IgD-negative memory B cell (primary cell): ENCODE data around the gene SYN1. TPM values are rescaled to one million over a fixed set of nuclear protein-coding genes. Genes with fewer than 3 reads are reported as not detected.

Experiments used
- H3K27ac Mint-ChIP-seq, 3 donors: one replicate each; pipeline ENCODE4 v1.8.0; 2020 to 2022; ENCODE audit warnings: mild to moderate bottlenecking in 3 of 3, mixed read lengths in 3 of 3, moderate library complexity in 1 of 3
- H3K27me3 Mint-ChIP-seq: one replicate; pipeline ENCODE4 v1.8.0; 2021; ENCODE audit warnings: mixed read lengths
- H3K36me3 Mint-ChIP-seq: one replicate; pipeline ENCODE4 v1.8.0; 2020; ENCODE audit warnings: mild to moderate bottlenecking, mixed read lengths
- H3K4me1 Mint-ChIP-seq, 3 donors: one replicate each; pipeline ENCODE4 v1.8.0; 2020 to 2022; ENCODE audit warnings: mixed read lengths in 3 of 3, mild to moderate bottlenecking in 1 of 3
- H3K4me3 Mint-ChIP-seq, 4 donors: one replicate each; pipeline ENCODE4 v1.8.0; 2020 to 2022; ENCODE audit warnings: mild to moderate bottlenecking in 4 of 4, mixed read lengths in 4 of 4, moderate library complexity in 3 of 4
- H3K9me3 Mint-ChIP-seq, 3 donors: one replicate each; pipeline ENCODE4 v1.8.0; 2020 to 2021; ENCODE audit warnings: mixed read lengths in 3 of 3, mild to moderate bottlenecking in 1 of 3
- polyA plus RNA-seq: library from polyadenylated mRNA; unstranded; fragments of 300-500 nt; fragmentation: Illumina TruSeq; gene quantifications from one replicate; pipeline ENCODE4 v1.2.3, GENCODE V29; 2021

The SYN1 gene
- polyA plus RNA-seq, 1 donor from 2014 or later: not detected

DNA sequence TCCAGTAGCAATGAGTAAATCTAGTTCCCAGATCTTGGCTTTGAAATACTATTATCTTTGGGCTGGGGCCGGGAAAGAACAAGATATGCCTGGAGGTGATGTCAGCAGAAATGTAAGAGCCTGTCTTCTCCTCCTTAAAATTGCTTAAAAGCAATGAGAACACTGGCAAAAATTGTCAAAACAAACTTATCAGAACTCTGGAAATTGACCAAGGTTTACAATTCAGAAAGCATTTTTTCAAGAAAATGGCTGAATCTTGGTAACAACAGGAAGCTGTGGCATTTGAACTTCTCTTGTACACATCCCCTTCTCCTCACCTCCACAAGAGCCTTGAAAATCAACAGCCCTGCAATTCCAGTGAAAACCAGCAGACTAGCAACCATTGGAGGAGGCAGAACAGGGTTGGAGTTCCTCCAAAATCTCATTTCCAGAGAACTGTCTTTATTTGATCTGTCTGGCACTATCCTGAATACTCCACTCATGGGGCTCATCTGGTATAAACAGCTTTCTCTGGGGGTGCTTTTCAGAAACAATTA, 23.9 kb downstream of the SYN1 start:
- Mint-ChIP-seq H3K4me3 (no peak overlapping the region), H3K27me3 (no peaks in the 10 kb centered on the region), H3K9me3 (peaks cover 6 to 35% (median 12%) of the 10 kb centered on the region in 3 donors), H3K4me1 (no peaks in the 10 kb centered on the region), H3K36me3 (peaks cover 2% of the 10 kb centered on the region), H3K27ac (no peak overlapping the region)

DNA sequence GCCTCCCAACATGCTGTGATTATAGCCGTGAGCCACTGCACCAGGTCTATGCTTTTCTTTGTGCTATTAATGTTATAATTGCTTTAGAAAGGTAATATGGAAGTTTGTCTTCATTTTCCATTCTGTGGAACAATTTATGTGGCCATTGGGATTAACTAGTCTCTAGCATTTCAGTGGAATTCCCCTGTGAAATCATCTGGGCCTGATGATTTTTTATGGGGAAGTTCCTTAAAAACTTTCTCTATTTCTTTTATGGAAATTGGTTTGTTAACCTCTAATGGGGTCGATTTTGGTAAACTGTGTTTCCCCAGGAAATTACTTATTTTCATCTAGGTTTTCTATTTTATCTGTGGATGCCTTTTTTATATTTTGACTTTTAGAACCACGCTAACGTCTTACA, 26.1 kb downstream of the SYN1 start:
- Mint-ChIP-seq H3K4me3 (no peak overlapping the region), H3K9me3 (peaks cover 6 to 22% (median 8%) of the 10 kb centered on the region in 3 donors), H3K27me3 (no peaks in the 10 kb centered on the region), H3K36me3 (peaks cover 2% of the 10 kb centered on the region), H3K4me1 (no peaks in the 10 kb centered on the region), H3K27ac (no peak overlapping the region)

DNA sequence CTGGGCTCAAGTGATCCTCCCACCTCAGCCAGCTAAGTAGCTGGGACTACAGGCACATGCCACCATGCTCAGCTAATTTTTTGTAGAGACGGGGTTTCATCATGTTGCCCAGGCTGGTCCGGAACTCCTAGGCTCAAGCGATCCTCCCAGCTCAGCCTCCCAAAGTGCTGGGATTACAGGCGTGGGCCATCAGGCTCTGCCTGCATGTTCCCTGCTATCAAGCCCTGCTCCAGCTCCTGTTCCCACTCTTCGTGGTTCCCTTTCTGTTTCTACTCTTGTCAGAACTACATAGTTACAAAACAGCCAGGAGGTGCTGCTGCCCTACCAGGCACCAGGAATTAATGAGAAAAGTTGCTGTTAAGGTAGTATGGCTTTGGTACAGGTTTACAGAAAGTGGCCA, 28.7 kb downstream of the SYN1 start:
- Mint-ChIP-seq H3K27me3 (peaks cover 2% of the 10 kb centered on the region), H3K4me1 (no peaks in the 10 kb centered on the region), H3K36me3 (no peaks in the 10 kb centered on the region), H3K9me3 (peaks cover 0 to 5% (median 2%) of the 10 kb centered on the region in 3 donors), H3K4me3 (no peak overlapping the region), H3K27ac (no peak overlapping the region)

DNA sequence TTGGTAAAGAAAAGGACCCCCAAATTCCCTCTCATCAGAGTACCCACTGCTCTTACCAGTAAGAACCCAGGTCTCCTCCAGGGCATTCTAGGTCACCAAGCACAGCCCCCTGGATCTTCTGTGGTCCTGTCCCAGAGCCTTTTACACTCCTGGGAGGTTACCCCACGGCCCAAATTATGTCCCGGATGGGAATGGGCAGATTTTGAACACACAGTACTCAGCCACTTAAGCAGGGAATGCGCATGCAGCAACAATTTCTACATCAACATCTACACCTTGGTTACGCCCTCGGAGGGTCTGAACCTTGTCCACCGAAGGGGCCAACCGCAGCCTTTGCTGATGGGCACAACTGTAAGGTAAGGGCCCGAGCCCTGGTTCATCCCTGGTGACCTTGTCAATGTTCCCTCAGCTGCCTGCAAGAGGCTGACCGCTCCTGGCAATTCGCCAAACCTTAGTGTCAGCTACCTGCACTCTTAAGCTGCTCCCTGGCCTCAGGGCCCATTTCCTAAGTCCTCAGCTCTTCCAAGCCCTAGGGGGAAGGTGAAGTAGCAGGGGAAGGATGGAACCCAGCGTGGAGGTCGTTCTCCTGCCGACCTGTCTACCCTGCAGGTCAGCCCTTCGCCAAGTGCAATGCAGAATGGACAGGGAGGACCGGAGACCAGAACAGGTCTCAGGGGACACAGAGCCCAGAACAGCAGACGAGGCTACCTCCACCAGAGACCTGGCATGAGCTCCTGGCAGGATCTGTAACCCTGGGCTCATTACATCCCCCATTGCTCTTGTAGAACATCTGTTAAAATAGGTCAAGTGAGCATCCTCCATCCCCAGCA, 31.5 kb downstream of the SYN1 start:
- Mint-ChIP-seq H3K4me1 (no peaks in the 10 kb centered on the region), H3K36me3 (no peaks in the 10 kb centered on the region), H3K9me3 (peaks cover 0 to 3% (median 0%) of the 10 kb centered on the region in 3 donors), H3K27me3 (peaks cover 2% of the 10 kb centered on the region), H3K4me3 (no peak overlapping the region), H3K27ac (no peak overlapping the region)

DNA sequence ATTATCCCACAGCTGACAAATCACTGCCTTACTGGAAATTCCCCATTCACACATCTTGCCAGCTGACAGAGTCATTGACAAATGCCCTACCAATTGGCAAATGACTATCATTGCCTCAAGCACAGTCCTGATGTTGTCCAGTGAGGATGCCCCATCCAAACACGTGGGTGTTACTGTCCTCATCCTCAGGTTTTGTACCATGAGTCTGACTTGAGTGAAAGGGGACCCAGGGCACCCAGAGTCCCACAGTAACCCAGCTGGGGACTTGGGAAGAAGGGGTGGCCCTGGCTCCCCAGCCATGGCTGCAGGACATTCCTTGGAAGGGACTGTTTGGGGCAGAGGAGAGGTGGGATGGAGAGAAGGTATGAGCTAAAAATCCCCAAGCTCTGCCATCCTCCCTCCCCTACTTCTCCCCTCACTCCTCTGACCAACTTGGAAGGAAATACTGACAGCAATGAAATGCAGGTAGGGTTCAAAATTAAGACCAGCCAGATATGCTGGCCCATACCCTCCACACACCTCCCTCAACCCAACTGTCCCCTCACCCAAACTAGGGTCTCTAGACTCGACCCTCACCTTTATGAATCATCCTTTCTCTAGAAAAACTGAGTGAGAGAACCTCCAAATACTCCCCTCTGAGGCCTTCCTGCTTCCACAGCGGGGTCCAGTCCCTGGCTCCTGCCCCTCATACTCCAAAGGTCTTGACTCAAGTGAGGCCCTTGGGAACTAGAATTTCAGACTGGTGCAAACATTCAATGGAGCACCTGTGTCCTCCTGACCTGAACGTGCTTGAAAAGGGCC, 32.4 kb downstream of the SYN1 start:
- Mint-ChIP-seq H3K36me3 (no peaks in the 10 kb centered on the region), H3K4me3 (no peak overlapping the region), H3K27ac (peak overlapping the region in 1 of 3 donors; percentile 43), H3K9me3 (peaks cover 0 to 3% (median 0%) of the 10 kb centered on the region in 3 donors), H3K27me3 (peaks cover 2% of the 10 kb centered on the region), H3K4me1 (no peaks in the 10 kb centered on the region)

DNA sequence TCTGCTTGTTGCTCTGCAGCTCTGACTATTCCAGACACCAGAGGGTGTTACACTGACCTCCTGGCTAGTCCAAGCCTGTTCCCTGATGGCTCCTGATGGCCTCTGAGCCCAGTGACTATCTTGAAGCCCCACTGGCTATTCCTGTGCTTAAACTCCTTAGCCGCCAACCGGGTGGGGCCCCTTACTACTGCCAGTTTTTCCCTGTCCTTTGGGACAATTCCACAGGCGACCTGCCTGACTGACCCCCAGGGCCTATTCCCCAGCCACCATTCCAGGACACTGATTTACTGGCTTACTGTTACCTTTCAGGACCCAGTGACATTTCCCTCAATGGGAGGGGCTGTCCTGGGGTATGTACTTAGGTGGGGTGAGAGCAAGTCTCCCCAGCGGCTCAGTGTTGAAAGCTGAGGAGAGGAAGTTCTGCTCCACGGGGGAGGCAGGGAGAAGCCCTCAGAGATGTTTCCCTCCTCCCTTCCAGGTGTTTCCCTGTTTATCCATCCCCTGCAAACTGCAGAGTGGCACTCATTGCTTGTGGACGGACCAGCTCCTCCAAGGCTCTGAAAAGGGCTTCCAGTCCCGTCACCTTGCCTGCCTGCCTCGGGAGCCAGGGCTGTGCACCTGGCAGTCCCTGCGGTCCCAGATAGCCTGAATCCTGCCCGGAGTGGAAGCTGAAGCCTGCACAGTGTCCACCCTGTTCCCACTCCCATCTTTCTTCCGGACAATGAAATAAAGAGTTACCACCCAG, 33.4 kb downstream of the SYN1 start:
- Mint-ChIP-seq H3K27me3 (peaks cover 2% of the 10 kb centered on the region), H3K4me1 (peaks cover 0 to 4% (median 3%) of the 10 kb centered on the region in 3 donors), H3K4me3 (no peak overlapping the region), H3K27ac (no peak overlapping the region), H3K36me3 (no peaks in the 10 kb centered on the region), H3K9me3 (peaks cover 0 to 3% (median 0%) of the 10 kb centered on the region in 3 donors)

DNA sequence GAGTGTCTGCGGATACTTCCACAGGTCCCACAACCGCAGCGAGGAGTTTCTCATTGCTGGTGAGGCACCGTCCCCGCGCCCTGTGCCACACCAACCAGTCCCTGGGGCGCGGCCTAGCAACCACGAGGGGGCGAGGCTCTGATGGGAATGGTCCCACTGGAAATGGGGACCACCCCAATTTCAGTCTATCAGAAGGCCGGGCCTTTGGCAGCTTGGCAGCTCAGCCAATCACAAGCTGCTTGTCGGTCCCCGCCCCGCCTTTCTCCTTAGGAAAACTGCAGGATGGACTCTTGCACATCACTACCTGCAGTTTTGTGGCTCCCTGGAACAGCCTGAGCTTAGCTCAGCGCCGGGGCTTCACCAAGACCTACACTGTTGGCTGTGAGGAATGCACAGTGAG, 34.4 kb downstream of the SYN1 start:
- no peaks in the 10 kb centered on the region for H3K36me3 Mint-ChIP-seq
- H3K27me3 Mint-ChIP-seq: peaks cover 2% of the 10 kb centered on the region
- peaks cover 0 to 3% (median 0%) of the 10 kb centered on the region in 3 donors for H3K9me3 Mint-ChIP-seq
- no peak overlapping the region for H3K4me3 Mint-ChIP-seq
- H3K4me1 Mint-ChIP-seq: peaks cover 0 to 4% (median 3%) of the 10 kb centered on the region in 3 donors
- no peak overlapping the region for H3K27ac Mint-ChIP-seq

DNA sequence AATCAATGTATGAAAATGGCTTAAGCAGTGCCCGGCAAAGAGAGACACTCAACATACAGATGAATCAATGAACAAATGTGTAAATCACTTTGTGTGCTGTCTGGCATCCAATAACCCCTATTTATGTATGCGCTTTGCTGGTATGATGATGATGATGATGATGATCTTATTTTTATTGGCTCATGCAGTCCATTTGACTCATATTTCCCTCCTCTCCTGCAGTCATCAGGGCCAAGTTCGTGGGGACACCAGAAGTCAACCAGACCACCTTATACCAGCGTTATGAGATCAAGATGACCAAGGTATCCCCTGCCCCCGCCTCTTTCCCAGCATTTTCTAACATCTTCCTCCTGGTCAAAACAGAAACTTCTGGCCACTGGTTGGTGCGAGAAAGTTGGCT, 34.9 kb downstream of the SYN1 start:
- Mint-ChIP-seq H3K27ac (no peak overlapping the region), H3K27me3 (peaks cover 2% of the 10 kb centered on the region), H3K4me1 (peaks cover 0 to 5% (median 4%) of the 10 kb centered on the region in 3 donors), H3K36me3 (no peaks in the 10 kb centered on the region), H3K9me3 (peaks cover 0 to 3% (median 0%) of the 10 kb centered on the region in 3 donors), H3K4me3 (no peak overlapping the region)

DNA sequence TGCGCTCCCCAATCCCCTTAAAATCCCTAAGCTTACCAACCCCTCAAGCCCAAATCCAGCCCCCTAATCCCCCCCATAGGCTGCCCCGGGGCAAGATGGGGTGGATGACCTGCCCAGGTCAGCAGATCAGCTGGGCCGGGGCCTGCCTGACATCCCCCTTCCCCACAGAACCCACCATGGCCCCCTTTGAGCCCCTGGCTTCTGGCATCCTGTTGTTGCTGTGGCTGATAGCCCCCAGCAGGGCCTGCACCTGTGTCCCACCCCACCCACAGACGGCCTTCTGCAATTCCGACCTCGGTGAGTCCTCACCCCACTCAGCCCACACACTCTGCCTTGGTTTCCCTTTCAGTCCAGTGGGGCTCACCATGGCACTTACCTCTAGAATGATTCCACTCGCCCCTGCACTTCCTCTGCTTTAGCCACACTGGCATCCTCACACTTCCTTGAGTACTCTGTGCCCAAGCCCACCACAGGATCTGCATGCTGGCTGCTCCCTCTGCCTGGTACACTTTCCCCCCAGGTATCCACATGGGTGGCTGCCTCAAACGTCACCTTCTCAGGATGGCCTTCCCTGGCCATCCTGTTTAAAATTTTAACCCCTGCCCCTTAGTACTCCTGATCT, 36.3 kb downstream of the SYN1 start:
- Mint-ChIP-seq H3K4me1 (peaks cover under 1 to 7% (median 6%) of the 10 kb centered on the region in 3 donors), H3K9me3 (peaks cover 0 to 3% (median 0%) of the 10 kb centered on the region in 3 donors), H3K4me3 (peak overlapping the region in 1 of 4 donors; percentile 69), H3K27me3 (peaks cover 8% of the 10 kb centered on the region), H3K36me3 (no peaks in the 10 kb centered on the region), H3K27ac (no peak overlapping the region)

DNA sequence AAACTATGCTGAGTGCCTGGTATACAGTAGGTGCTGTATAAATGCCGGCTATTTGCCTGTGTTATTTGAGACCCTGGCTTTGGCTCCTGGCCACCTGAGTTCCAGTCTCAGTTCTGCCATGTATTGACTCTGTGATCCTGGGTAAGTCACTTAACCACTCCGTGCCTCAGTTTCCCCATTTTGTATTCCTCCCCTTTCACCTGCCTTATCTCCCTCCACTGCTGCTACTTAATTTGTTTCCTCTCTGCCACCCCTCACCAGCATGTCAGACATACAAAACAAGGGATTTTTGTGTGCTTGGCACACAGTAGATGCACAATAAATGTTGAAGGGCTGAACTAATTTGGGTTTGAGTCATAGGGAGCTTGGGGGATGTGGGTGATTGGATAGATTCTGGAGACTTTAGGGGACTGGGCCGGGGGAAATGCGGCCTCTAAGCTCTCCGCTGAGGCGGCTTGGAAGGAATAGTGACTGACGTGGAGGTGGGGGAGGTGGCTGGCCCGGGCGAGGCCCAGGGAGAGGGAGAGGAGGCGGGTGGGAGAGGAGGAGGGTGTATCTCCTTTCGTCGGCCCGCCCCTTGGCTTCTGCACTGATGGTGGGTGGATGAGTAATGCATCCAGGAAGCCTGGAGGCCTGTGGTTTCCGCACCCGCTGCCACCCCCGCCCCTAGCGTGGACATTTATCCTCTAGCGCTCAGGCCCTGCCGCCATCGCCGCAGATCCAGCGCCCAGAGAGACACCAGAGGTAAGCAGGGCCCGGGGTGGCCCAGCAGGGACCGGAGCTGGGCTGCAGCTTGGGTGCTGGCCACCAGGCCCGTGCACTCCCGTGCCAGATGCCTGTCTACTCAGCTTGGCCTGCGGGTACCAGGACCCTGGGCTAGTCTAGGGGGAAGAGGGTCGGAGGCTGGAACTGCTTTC, 37.7 kb downstream of the SYN1 start, which contains the start of gene TIMP1:
TSS of gene TIMP1 (plus strand) at position 706 of the 917 bp plus-strand sequence. CDS start 980 bp downstream, outside the sequence.
- Mint-ChIP-seq H3K4me3 (peak within 1 kb of the TSS in 3 of 4 donors; percentile 39 to 81 (median 70)), H3K36me3 (no peaks in the 10 kb centered on the region), H3K27me3 (peaks cover 12% of the 10 kb centered on the region), H3K4me1 (peaks cover 5 to 9% (median 6%) of the 10 kb centered on the region in 3 donors), H3K27ac (no peak within 1 kb of the TSS), H3K9me3 (peaks cover 0 to 2% (median 0%) of the 10 kb centered on the region in 3 donors)

DNA sequence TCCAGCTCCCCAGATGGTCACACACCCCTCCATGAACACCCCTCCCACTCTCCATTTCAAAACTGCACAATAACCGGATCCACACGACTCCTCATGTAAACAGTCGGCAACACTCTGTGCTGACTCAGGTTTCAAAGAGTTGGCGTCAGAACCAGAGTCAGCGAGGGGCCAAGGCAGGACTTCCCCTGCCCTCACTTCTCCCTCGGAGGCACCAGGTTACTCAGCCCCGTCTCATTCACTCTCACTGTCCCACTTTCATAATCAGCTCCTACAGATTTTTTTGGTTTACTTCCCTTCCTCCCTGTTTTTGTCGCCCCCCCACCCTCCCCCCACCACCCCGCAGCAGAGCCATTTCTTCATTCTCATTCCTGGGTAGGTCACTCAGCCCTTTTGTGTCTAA, 40.1 kb downstream of the SYN1 start:
- Mint-ChIP-seq H3K9me3 (no peaks in the 10 kb centered on the region), H3K36me3 (no peaks in the 10 kb centered on the region), H3K4me1 (peaks cover 5 to 9% (median 6%) of the 10 kb centered on the region in 3 donors), H3K27ac (no peak overlapping the region), H3K27me3 (peaks cover 13% of the 10 kb centered on the region), H3K4me3 (no peak overlapping the region)

DNA sequence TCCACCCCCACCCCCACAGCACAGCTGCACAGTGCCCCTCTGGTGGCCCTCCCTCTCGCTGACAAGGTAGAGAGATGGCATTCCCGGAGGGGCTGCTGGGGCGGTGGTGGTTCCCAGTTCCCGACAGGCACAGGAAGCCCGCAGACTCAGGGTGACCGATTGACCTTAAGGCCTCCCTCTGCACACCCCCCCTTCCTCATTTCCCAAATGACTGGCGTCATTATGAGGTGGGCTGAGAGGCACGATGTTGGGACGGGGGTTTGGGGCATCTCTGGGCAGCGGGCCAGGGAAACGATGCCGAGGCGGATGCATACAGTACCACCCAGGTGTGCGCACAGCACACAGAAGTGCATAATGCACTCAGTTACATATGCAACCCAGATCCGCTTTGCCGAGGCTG, 41.0 kb downstream of the SYN1 start:
- Mint-ChIP-seq H3K4me1 (peaks cover 5 to 9% (median 6%) of the 10 kb centered on the region in 3 donors), H3K4me3 (peak overlapping the region in 1 of 4 donors; percentile 2), H3K27me3 (peaks cover 13% of the 10 kb centered on the region), H3K9me3 (no peaks in the 10 kb centered on the region), H3K36me3 (no peaks in the 10 kb centered on the region), H3K27ac (no peak overlapping the region)

DNA sequence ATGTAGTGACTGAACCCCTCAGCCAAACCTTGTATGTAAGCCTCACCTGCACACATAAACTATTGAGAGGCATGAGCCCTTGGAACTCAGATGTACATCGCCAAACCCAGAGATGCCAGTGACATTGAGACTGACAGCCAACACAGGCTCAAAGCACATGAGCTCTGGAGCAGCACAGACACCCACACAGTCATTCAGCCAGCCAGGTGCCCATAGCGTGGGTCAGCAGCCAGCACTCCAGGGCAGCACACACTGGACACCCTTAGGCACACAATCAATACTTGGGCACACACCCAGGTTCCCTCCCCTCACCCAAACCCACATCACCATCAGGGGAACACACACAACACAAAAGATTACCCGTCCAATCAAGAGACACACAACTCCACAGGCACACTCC, 41.8 kb downstream of the SYN1 start:
- peaks cover 5 to 9% (median 9%) of the 10 kb centered on the region in 3 donors for H3K4me1 Mint-ChIP-seq
- peaks cover 16% of the 10 kb centered on the region for H3K27me3 Mint-ChIP-seq
- no peak overlapping the region for H3K27ac Mint-ChIP-seq
- no peak overlapping the region for H3K4me3 Mint-ChIP-seq
- no peaks in the 10 kb centered on the region for H3K9me3 Mint-ChIP-seq
- H3K36me3 Mint-ChIP-seq: peaks cover 3% of the 10 kb centered on the region
